Lower lobe of right lung (tissue), 2 donors: Measurements from ENCODE around the gene MTM1. TPM values are rescaled to one million over a fixed set of nuclear protein-coding genes. Genes with fewer than 3 reads are reported as not detected.

Experiments used
- ATAC-seq, 2 donors: fragments of 200-7000 bp; cut with Tn5 transposase; one replicate each; pipeline ENCODE4 v1.9.1; 2020 to 2022; ENCODE audit warnings: mild to moderate bottlenecking in 2 of 2, moderate library complexity in 2 of 2
- DNase-seq: peaks from one replicate; pipeline ENCODE4 v3.0.0-alpha.2; 2020
- H3K27ac ChIP-seq: fragments of 200-600 bp; one replicate; pipeline ENCODE4 v1.8.0; 2022
- H3K27me3 ChIP-seq: fragments of 200-600 bp; one replicate; pipeline ENCODE4 v1.8.0; 2022; ENCODE audit warnings: low read depth
- H3K36me3 ChIP-seq: fragments of 200-600 bp; one replicate; pipeline ENCODE4 v1.8.0; 2022; ENCODE audit warnings: mild to moderate bottlenecking
- H3K4me1 ChIP-seq: fragments of 200-600 bp; one replicate; pipeline ENCODE4 v1.8.0; 2022
- H3K4me3 ChIP-seq: fragments of 200-600 bp; one replicate; pipeline ENCODE4 v1.8.0; 2022; ENCODE audit warnings: mild to moderate bottlenecking
- H3K9me3 ChIP-seq: fragments of 200-600 bp; one replicate; pipeline ENCODE4 v1.8.0; 2022
- CTCF ChIP-seq: fragments of 200-600 bp; IDR thresholded peaks from one replicate; pipeline ENCODE4 v1.8.0; 2022; ENCODE audit warnings: antibody characterized with exemption, mild to moderate bottlenecking
- intact Hi-C: fragments of 100-400 bp; cut with DNase I; formaldehyde crosslinking; loops from one replicate; pipeline ENCODE4 v1.11.0; 2022
- total RNA-seq: library from RNA; stranded (reverse); fragmentation: NEBNext Ultra II Directional; extraction: Animal tissue kit (Norgen Biotek cat#: 25700); gene quantifications from one replicate; pipeline ENCODE4 v1.2.1, GENCODE V29; 2021
- donor health status: DM: no; HTN: yes; CAD: no; lungs with severe emphysema.

MTM1 gene
- total RNA-seq, 1 donor from 2014 or later: 29.7 TPM

- no peak overlapping the region for H3K27ac ChIP-seq
- ATAC-seq (no peak), DNase-seq (no peak)
- H3K36me3 ChIP-seq: no peaks in the 10 kb centered on the region
- peaks cover 10% of the 10 kb centered on the region for H3K4me1 ChIP-seq
- H3K9me3 ChIP-seq: no peaks in the 10 kb centered on the region
- intact Hi-C loops: no loop called here
- no peaks in the 10 kb centered on the region for H3K27me3 ChIP-seq
- no peak overlapping the region for H3K4me3 ChIP-seq
- no peak for TF ChIP-seq CTCF
These were observed 130.6 kb downstream of the MTM1 start for GRCh38 chrX:150698981-150699380.

- Histone ChIP-seq H3K4me3 (no peak overlapping the region), H3K27me3 (no peaks in the 10 kb centered on the region), H3K27ac (no peak overlapping the region), H3K9me3 (no peaks in the 10 kb centered on the region), H3K4me1 (peaks cover 2% of the 10 kb centered on the region), H3K36me3 (no peaks in the 10 kb centered on the region)
- no peak for TF ChIP-seq CTCF
- intact Hi-C loops: no loop called here
- ATAC-seq (no peak), DNase-seq (no peak)
These were observed 131.7 kb downstream of the MTM1 start for GRCh38 chrX:150700107-150700506.

GRCh38 chrX:150701377-150701776, 133.0 kb downstream of the MTM1 start:
- Histone ChIP-seq H3K4me1 (no peaks in the 10 kb centered on the region), H3K27ac (no peak overlapping the region), H3K9me3 (no peaks in the 10 kb centered on the region), H3K36me3 (no peaks in the 10 kb centered on the region), H3K4me3 (no peak overlapping the region), H3K27me3 (no peaks in the 10 kb centered on the region)
- ATAC-seq: no peak
- intact Hi-C loops: no loop called here
- no peak for TF ChIP-seq CTCF
- DNase-seq: no peak

- Histone ChIP-seq H3K4me1 (no peaks in the 10 kb centered on the region), H3K4me3 (no peak overlapping the region), H3K9me3 (no peaks in the 10 kb centered on the region), H3K27me3 (no peaks in the 10 kb centered on the region), H3K36me3 (no peaks in the 10 kb centered on the region), H3K27ac (no peak overlapping the region)
- no peak for DNase-seq
- ATAC-seq: peak in 1 of 2 donors; percentile 18
- TF ChIP-seq CTCF: no peak
- intact Hi-C loops: no loop called here
These were observed 134.7 kb downstream of the MTM1 start for GRCh38 chrX:150702966-150703694.

- intact Hi-C loops: no loop called here
- ATAC-seq (peak in 1 of 2 donors; percentile 21), DNase-seq (no peak)
- Histone ChIP-seq H3K27ac (no peak overlapping the region), H3K36me3 (no peaks in the 10 kb centered on the region), H3K9me3 (no peaks in the 10 kb centered on the region), H3K27me3 (no peaks in the 10 kb centered on the region), H3K4me3 (no peak overlapping the region), H3K4me1 (no peaks in the 10 kb centered on the region)
- TF ChIP-seq CTCF: no peak
These were observed 135.2 kb downstream of the MTM1 start for GRCh38 chrX:150703695-150703974.
